Measurements from ENCODE around the gene COL18A1.
"Not testable (repeated sequence)": the region's sequence is repeated elsewhere in the genome, so short reads cannot be mapped to it uniquely, and the experiment has no call there.

COL18A1 gene

GRCh38 chr21:45522381-45522780 is 117.4 kb downstream of the COL18A1 start:
- DNase-seq (ENCODE audit: low read depth), result no peak

DNA sequence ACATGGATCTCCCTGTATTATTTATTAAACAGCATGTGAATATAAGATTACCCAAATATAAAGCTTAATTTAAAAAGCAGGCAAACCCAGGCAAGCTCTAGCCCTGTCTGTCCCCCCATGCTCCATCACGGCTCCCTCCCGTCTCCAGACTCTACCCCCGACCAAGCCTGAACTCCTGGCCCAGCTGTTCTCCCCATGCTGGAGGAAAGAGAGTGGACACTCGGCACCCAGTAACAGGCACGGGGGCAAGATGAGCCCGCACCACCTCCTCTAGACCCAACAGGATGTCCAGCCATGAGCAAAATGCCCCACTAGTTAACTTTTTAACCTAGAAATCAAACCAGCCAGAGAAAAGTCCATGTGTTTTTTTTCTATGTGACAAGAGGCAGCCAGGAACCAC is 118.0 kb downstream of the COL18A1 start:
- DNase-seq (ENCODE audit: low read depth), result no peak

DNA sequence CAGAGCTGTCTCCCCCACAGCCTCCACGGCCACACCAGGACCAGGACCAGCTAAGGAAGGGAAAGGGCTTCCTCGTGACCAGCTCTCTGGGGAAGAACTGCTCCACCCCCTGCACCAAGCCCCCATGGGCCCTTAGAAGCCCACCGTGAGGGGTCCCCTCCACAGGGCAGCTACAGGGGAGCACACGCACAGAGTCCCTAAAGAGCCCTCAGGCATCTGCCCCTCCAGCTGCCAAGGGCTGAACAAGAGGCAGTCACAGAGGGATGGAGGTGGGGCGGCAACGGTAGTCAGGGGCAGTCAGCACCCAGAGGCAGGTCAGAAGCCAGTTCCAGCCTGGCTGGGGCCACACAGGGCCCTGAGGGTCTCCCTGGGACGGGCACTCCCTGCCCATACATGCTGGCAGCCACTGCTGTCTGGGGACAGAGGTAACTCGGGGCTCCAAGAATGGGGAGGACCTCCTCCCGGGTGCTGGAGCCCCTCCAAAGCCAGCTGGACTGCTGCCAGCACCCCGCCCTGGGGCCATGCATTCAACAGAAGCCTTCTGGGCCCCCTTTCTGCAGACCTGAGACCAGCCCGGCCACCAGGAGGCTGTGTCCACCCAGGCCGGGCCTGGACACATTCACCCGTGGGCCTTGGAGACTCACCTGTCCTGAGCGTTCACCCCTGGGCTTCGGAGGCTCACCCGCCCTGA is 118.6 kb downstream of the COL18A1 start:
- no peak for DNase-seq (ENCODE audit: low read depth)

- no peak for DNase-seq (ENCODE audit: low read depth)
Measured at GRCh38 chr21:45524756-45525152, 119.8 kb downstream of the COL18A1 start.

- no peak for DNase-seq (ENCODE audit: low read depth)
Measured at GRCh38 chr21:45525153-45525909, 120.4 kb downstream of the COL18A1 start.

GRCh38 chr21:45525910-45526306 is 120.9 kb downstream of the COL18A1 start:
- no peak for DNase-seq (ENCODE audit: low read depth)

DNA sequence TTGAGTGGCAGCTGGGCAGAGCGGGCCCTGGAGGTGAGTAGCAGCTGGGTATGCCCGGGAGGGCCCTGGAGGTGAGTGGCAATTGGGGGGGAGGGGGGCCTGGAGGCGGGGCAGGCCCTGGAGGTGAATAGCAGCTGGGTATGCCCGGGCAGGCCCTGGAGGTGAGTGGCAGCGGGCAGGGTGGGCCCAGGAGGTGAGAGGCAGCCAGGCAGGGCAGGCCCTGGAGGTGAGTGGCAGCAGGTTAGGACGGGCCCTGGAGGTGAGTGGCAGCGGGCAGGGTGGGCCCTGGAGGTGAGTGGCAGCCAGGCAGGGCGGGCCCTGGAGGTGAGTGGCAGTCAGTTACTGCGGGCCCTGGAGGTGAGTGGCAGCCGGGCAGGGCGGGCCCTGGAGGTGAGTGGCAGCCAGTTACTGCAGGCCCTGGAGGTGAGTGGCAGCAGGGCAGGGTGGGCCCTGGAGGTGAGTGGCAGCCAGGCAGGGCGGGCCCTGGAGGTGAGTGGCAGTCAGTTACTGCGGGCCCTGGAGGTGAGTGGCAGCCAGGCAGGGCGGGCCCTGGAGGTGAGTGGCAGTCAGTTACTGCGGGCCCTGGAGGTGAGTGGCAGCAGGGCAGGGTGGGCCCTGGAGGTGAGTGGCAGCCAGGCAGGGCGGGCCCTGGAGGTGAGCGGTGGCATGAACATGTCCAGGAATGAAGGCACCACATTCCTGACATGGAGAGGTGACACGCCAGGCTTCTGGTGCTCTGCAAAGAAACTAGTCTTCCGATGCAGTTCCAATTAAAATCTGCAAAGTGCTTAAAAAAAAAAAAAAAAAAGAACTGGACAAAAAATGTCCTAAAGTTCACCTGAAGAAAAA is 122.4 kb downstream of the COL18A1 start:
- DNase-seq (ENCODE audit: low read depth), result not testable (repeated sequence)

DNA sequence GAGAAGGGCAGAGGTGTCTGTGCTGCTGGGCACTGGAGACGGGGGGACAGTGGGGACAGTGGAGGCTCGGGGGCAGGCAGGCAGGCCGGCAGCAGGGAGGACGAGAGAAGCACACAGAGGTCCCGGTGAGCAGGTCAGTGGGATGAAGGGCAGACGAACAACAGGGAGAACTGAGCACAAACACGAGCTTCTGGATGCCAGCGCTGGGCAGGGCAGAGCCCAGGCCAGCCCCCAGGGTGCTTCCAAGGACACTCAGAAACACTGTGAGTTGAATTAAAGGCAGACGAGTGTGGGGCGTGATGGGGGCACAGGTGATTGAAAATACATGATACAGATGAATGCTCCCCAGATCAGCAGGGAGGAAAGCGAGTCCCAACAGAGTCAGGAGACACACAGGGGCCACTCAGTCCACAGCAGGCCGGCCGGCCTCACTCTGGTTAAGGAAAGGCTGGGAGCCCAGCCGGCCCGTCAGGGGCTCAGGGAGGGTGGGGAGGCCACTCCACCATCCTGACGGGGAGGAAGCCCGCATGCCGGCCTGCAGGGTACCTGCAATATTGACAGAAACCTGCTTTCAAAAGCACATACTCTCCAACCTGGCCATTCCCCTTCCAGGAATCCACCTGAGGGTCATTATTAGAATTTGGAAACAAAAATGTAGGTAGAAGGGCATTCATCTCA is 123.2 kb downstream of the COL18A1 start:
- DNase-seq (ENCODE audit: low read depth), result no peak

DNA sequence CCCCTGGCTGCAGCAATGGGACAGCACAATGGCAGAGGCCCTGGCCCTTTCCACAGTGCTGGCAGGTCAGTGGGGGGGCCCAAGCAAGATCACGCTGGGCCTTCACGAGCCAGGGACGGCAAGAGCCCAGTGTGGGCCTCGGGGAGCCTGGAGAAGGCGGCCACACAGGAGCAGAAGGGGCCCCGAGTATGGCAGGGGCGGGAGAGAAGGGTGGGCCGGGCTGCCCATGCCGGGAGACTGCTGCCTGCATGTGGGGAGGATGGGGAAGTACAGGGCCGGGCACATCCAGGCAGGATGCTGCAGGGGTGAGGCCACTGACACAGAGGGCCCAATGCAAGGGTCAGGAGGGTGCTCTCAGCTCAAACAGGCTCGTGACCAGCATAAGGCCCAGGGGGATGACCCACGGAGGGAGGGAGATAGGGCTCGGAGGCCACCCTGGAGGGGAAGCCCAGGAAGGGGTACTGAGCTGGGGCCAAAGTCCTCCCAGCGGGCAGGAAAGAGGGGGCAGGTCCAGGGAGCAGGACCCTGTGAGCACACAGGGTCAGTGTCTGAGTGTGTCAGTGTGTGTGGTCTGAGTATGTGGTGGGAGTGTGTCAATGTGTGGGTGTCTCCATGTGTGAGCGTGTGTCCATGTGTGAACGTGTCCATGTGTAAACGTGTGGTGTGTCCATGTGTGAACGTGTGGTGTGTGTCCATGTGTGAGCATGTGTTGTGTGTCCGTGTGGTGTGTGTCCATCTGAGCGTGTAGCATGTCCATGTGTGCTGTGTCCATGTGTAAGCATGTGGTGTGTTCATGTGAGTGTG is 124.2 kb downstream of the COL18A1 start:
- DNase-seq (ENCODE audit: low read depth), result no peak

DNA sequence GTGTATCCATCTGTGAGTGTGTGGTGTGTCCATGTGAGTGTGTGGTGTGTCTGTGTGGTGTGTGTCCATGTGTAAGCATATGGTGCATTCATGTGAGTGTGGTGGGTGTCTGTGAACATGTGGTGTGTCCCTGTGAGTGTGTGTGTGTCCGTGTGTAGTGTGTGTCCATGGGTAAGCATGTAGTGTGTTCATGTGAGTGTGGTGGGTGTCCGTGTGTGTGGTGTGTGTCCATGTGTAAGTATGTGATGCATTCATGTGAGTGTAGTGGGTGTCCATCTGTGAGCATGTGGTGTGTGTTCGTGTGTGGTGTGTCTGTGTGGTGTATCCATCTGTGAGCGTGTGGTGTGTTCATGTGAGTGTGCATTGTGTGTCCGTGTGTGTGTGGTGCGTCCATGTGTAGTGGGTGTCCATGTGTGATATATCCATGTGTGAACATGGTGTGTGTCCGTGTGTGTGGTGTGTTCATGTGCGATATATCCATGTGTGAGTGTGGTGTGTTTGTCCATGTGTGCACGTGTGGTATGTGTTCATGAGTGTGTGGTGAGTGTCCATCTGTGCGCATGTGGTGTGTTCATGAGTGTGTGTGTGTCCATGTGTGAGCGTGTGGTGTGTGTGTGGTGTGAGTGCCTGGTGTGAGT is 124.9 kb downstream of the COL18A1 start:
- no peak for DNase-seq (ENCODE audit: low read depth)

GRCh38 chr21:45530423-45531113 is 125.6 kb downstream of the COL18A1 start:
- DNase-seq (ENCODE audit: low read depth), result no peak

GRCh38 chr21:45531114-45531392 is 126.1 kb downstream of the COL18A1 start:
- not testable (repeated sequence) for DNase-seq (ENCODE audit: low read depth)

DNA sequence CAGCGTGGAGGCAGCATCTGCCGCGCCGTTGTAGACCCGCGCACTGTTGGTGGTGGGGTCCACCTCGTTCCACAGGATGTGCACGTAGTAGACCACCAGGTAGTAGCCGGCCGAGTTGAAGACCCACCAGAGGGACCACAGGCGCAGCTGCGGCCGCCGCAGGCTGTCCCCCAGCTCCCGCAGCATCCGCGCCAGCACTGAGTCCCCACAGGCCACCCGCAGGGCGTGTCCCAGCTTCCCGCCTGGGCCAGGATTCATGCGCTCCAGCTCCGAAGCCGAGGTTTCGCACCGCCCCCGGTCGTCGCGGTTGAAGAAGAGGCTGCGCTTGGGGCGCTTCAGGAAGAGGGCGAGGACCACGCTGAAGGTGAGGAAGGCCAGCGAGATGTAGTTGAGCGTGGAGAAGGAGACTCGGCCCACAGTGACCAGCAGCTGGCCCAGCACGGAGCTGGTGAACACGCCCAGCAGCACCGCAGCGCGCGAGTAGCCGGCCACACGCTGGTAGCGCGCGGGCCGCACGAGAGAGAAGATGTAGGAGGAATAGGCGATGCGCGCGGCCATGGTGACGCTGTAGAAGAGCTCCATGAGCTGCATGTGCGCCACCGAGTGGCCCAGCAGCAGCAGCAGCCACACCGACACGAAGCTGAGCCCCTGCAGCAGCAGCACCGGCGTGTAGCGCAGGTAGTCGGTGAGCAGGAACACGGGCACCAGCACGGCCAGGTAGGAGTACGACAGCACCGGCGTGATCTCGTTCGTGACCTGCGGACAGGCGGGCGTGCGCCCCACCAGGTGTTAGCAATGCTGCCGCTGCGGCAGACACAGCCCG is 126.6 kb downstream of the COL18A1 start:
- no peak for DNase-seq (ENCODE audit: low read depth)

DNA sequence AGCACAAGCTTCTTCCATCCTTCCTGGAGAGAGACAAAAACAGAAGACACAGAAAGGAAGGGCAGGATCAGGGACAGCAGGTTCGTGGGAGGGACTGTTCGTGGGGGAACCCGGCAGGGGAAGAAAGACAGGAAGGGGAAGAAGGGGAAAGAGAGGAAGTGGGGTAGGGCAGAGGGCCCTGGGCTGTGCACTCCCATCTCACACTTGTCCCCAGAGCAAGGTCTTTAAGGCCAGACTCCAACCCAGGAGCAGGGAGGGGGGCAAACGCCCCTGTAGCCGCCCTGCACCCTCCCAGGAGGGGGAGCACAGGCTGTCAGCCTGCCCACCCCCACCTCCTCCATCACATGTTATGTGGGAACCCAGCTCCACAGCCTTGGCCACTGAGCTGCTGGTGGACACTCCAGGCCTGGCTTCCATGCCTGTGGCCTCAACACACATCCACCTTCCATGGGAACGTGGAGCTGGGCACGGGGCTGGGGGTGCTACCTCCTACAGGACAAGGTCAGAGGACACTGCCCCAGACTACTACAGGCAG is 127.9 kb downstream of the COL18A1 start:
- no peak for DNase-seq (ENCODE audit: low read depth)

DNA sequence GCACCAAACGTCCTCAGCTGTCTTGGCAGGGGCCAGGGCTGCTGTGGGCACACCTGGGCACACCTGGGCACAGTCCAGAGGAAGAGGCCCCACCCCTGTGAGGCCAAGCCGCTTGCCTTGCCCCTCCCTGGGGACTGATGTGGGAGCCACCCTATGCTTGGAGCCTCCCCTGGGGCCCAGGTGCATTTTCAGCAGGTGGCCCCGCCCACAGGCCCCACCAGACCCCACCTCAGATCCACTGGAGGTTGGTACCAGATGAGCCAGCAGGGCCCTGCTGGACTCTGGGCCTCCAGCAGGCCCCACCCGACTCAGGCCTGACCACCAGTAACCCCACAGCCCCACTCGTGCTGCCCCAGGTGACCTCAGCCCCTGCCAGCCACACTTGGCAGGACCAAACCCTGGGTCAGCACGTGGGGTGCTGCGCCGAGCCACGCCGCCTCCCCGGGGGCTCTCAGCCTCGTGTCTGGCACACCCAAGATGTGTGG is 128.4 kb downstream of the COL18A1 start:
- DNase-seq (ENCODE audit: low read depth), result no peak

DNA sequence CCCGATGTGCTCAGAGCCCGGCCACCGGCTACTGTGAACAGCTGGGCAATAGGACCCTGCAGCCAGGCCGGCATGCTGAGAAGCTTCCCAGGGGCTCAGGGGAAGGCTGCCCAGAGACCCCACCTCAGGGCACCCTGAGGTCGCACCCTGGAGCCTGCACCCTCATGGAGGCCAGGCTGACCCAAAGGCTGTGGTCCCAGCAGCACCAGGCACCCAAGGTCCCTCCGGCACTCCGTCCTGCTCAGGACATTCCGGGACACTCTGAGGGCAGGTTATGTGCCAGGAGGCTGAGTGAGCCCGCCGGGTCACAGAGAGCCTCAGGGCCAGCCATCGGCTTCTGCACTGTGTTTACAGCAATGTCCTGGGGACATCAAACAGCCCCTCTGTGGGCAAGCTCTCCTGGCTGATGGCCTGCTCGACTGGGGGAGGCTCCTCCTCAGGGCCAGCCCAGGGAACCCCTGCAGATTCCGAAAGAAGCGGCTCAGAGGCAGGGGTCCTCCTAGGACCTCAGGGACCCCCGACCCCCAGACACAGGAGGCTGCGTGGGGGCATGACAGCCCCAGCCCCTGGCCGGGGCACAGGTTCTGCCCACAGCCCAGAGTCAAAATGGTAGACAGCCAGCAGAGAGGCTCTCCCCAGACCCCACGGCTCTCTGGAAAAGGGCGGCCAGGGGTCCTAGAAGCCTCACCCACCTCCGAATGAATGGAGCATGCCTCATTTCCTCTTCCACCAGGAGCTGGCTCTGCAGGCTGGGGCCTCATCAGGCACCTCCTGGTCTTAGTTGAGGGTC is 129.1 kb downstream of the COL18A1 start:
- DNase-seq (ENCODE audit: low read depth), result no peak

DNA sequence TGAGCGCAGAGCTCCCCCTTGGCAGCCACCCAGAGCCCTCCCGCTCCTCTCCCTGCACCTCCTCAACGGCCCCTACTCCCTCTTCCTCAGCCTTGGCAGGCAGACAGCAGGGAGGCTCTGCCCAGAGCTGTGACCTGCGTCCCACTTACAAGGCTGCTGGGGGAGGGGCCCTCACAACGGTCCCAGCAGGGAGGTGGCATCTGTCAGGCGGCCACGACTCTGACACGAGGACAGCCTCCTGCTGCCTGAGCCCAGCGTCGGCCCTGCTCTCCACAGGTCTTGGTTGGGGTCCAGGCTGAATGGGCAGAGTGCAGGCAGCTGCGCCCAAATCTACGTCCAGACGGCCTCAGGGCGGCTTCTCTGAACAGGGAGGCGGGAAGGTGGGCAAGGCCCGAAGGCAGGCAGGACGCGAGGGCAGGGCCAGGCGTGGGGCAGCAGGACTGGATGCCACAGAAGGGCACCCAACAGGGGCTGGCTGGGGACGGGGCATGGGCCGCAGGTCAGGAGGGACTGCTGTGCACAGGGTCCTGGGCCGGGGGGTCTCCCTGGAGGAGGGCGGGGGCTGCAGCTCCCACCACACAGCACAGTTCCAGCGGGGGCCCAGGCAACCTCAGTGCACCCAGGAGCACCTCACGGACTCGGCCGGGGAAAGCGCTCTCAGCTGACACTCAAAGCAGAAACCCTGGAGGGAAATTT is 129.8 kb downstream of the COL18A1 start:
- DNase-seq (ENCODE audit: low read depth), result no peak
